Testis (tissue), 3 donors: Measurements from ENCODE around the gene AQP9. TPM values are rescaled to one million over a fixed set of nuclear protein-coding genes. Genes with fewer than 3 reads are reported as not detected.
A peak's percentile ranks its signal among the peaks of the same experiment; 100 is the strongest.

ENCODE experiments used
- DNase-seq: peaks from one replicate; pipeline ENCODE4 v3.0.0-alpha.2; 2019
- H3K27ac ChIP-seq, 2 donors: fragments of 200-600 bp; sonication (generic); one replicate each; pipeline ENCODE4 v1.5.1; 2019
- H3K27me3 ChIP-seq: fragments of 200-600 bp; sonication (generic); one replicate; pipeline ENCODE4 v1.5.1; 2019
- H3K36me3 ChIP-seq: fragments of 200-600 bp; sonication (generic); one replicate; pipeline ENCODE4 v1.5.1; 2017; ENCODE audit warnings: low read depth; ENCODE audit errors: missing control alignments
- H3K4me1 ChIP-seq: fragments of 200-600 bp; sonication (generic); one replicate; pipeline ENCODE4 v1.5.1; 2019
- H3K4me3 ChIP-seq, 2 donors: fragments of 200-600 bp; sonication (generic); one replicate each; pipeline ENCODE4 v1.5.1; 2017 to 2019
- H3K9me3 ChIP-seq: fragments of 200-600 bp; sonication (generic); one replicate; pipeline ENCODE4 v1.5.1; 2017
- POLR2A ChIP-seq: fragments of 450-650 bp; IDR thresholded peaks from one replicate; pipeline ENCODE4 v1.6.1; 2017; ENCODE audit warnings: antibody characterized with exemption, mild to moderate bottlenecking, moderate library complexity
- WGBS, 2 donors: methylation state at CpG; one replicate each; pipeline ENCODE4 v1.1.5; 2018; 5-methylcytosine and 5-hydroxymethylcytosine counted together
- intact Hi-C: fragments of 100-400 bp; cut with DNase I; formaldehyde crosslinking; loops from one replicate; pipeline ENCODE4 v1.15.1; 2023; ENCODE audit warnings: low total_unique reads
- polyA plus RNA-seq: library from polyadenylated mRNA; stranded (reverse); fragments of 350-450 nt; fragmentation: Illumina TruSeq; extraction: RNeasy Lipid Tissue Mini Kit (QIAGEN cat#74804); gene quantifications from one replicate; pipeline ENCODE4 v1.2.3, GENCODE V29; 2014; ENCODE audit warnings: low read depth, low replicate concordance; ENCODE audit not compliant: insufficient read depth
- total RNA-seq, 2 donors: library from RNA; depleted of rRNA; stranded (reverse); fragments of >200 nt; gene quantifications; one replicate each; pipeline ENCODE4 v1.2.3, GENCODE V29; 2016
- TF ChIP-seq, protein P1 (sequence below), 3 experiments: fragments of 450-650 bp in 2 of 3; fragments of 200-600 bp in 1 of 3; sonication (generic) in 1 of 3; IDR thresholded peaks; one replicate each; pipeline ENCODE4 v1.5.1; 2016 to 2019; ENCODE audit warnings: antibody characterized with exemption in 3 of 3, mild to moderate bottlenecking in 2 of 3, moderate library complexity in 1 of 3

Gene AQP9
- total and polyA plus RNA-seq, 3 donors from 2014 or later, result 0.16 to 3.1 TPM; not detected in 1

DNA sequence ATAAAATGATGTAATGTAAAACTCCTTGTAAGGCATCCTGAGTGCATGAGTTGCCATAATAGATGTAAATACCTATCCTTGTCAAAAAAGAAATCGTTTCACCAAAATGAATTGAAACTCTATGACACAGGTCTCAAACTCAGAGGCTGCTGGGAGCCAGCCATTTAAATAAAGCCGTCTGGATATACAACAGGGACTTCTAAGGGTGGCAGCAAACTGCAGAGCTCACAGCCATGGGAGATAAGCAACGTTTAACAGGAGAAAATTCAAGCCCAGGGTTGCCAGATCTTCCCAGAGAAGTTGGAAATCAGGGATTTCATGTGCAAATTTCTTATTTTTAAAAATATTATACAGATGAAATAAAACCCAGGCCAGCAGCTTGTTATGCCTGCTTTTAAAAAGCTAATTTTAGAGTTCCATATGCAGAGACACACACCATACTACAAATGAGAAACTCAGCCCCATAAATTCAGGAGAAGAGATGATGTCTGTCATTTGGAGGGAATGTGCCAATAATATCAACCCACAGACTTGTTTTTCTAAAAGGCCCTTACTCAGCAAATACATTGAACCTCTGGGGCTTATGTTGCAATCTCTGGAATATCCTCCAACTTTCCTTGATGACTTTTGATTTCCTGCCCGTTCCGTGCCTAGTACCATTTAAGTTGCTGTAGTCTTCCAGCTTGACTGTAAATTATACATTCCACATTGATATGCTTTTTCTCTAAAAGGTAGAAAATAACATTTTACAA lies 75.6 kb downstream of the AQP9 start:
- intact Hi-C loops, result no loop called here
- no peak overlapping the region for H3K4me3 ChIP-seq
- no peaks in the 10 kb centered on the region for H3K4me1 ChIP-seq
- no peaks in the 10 kb centered on the region for H3K36me3 ChIP-seq
- H3K27me3 ChIP-seq, result no peaks in the 10 kb centered on the region
- no peak for DNase-seq
- TF ChIP-seq POLR2A, result no peak
- TF ChIP-seq, protein P1, sequence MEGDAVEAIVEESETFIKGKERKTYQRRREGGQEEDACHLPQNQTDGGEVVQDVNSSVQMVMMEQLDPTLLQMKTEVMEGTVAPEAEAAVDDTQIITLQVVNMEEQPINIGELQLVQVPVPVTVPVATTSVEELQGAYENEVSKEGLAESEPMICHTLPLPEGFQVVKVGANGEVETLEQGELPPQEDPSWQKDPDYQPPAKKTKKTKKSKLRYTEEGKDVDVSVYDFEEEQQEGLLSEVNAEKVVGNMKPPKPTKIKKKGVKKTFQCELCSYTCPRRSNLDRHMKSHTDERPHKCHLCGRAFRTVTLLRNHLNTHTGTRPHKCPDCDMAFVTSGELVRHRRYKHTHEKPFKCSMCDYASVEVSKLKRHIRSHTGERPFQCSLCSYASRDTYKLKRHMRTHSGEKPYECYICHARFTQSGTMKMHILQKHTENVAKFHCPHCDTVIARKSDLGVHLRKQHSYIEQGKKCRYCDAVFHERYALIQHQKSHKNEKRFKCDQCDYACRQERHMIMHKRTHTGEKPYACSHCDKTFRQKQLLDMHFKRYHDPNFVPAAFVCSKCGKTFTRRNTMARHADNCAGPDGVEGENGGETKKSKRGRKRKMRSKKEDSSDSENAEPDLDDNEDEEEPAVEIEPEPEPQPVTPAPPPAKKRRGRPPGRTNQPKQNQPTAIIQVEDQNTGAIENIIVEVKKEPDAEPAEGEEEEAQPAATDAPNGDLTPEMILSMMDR (IDR thresholded peaks at IDR 0.05), result no peak
- no peak overlapping the region for H3K27ac ChIP-seq
- WGBS, 2 donors, result 75 to 78% methylated on average over 5 of the region's 5 CpGs
- H3K9me3 ChIP-seq, result no peaks in the 10 kb centered on the region

DNA sequence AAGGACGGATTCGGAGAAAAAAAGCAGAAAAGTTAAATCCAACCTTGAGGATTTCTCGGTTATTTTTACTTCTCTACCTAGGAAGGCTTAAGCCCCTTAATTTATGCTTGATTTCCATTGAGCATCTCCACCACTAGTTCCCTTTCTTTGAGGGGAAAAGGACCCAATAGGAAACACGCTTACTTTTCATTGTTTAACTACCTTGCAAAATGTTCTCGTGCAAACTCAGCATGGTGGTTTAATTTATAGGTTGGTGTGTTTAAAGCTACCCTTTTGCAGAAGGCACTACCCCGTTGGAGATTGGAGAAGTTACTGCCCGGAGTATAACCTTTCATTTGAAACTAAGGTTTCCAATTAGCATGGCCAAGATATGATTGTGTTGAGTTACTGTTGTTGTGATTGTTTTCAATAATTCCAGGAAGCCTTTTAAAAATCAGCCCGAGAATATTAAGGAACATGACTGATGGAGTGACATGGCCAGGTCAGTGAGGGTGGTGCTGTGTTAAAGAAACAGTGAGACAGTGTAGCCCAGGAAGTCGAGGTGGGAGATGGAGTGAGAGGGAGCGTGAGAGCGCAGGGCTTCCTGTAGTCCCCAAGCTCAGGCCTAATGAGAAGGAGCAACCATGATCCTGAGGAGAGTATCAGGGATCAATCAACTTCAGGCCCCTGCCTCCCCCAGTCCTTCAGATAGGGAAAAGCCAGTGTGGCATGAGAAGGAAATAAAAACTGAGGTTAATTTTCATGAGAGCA lies 76.6 kb downstream of the AQP9 start:
- Histone ChIP-seq H3K9me3 (no peaks in the 10 kb centered on the region), H3K27ac (no peak overlapping the region), H3K27me3 (no peaks in the 10 kb centered on the region), H3K36me3 (no peaks in the 10 kb centered on the region), H3K4me3 (no peak overlapping the region), H3K4me1 (no peaks in the 10 kb centered on the region)
- intact Hi-C loops, result no loop called here
- DNase-seq, result no peak
- TF ChIP-seq POLR2A, result no peak
- TF ChIP-seq, protein P1 (IDR thresholded peaks at IDR 0.05), result no peak
- WGBS, 2 donors, result 80 to 85% methylated on average over 11 of the region's 11 CpGs

DNA sequence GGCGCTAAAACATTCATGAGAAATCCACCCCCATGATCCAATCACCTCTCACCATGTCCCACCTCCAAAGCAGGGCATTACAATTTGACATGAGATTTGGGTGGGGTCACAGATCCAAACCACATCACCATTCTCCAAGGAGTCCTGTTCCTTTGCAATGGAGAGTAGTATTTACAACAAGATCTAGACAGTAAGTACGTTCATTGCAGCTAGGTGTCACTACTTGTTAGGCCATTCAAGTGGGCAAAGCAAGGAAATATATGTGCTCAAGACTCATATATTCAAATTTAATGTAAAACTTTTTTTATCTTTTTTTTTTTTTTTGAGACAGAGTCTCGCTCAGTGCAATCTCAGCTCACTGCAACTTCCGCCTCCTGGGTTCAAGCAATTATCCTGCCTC lies 79.3 kb downstream of the AQP9 start:
- WGBS, 2 donors, result 78 to 89% methylated on average over 4 of the region's 4 CpGs
- Histone ChIP-seq H3K4me3 (no peak overlapping the region), H3K9me3 (no peaks in the 10 kb centered on the region), H3K27ac (no peak overlapping the region), H3K27me3 (no peaks in the 10 kb centered on the region), H3K4me1 (no peaks in the 10 kb centered on the region), H3K36me3 (no peaks in the 10 kb centered on the region)
- DNase-seq, result no peak
- TF ChIP-seq, protein P1 (IDR thresholded peaks at IDR 0.05), result no peak
- TF ChIP-seq POLR2A, result no peak
- intact Hi-C loops, result no loop called here

DNA sequence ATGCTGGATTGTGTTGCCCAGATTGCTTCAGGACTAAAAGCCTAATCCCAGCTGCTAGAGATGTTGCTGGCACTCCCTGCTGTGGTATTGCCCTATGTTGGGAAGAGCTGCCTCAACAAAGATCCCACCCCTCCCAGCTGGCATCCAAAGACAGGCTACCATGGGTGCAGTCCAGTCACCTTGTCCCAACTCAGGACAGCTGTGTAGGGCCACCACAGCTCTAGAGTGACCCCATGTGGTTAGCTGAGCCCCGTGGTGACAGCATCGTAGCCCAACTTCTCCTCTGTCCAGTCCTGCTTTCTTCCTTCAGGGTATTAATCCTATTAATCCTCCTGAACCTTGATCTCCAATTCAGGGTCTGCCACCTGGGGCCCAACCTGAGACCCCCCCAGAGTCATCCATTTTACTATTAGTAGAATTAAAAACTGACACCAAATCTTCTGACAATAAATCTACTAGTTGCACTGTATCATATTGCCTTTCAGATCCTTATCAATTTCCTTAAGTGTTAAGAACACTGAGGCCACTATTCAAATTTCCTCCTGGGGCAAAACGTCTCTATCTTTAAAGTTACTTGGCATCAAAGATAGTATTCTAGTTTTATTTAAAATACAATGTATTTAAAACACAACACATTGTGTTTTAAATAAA lies 83.5 kb downstream of the AQP9 start:
- H3K4me3 ChIP-seq, result no peak overlapping the region
- no peaks in the 10 kb centered on the region for H3K4me1 ChIP-seq
- no peak overlapping the region for H3K27ac ChIP-seq
- DNase-seq, result peak; percentile 41
- intact Hi-C loops, result no loop called here
- H3K9me3 ChIP-seq, result no peaks in the 10 kb centered on the region
- 62 to 73% methylated on average over 3 of the region's 3 CpGs for WGBS, 2 donors
- H3K36me3 ChIP-seq, result no peaks in the 10 kb centered on the region
- H3K27me3 ChIP-seq, result no peaks in the 10 kb centered on the region
- TF ChIP-seq, protein P1 (IDR thresholded peaks at IDR 0.05), result peak in 1 of 3 experiments; percentile 15
- no peak for TF ChIP-seq POLR2A
